NCI-H524 (cell line): ENCODE data around the gene AIDA.

Experiments used
- DNase-seq, 2 experiments: peaks; one replicate each; lab custom pipeline; 2025; lab: John Stamatoyannopoulos, UW

The AIDA gene

DNA sequence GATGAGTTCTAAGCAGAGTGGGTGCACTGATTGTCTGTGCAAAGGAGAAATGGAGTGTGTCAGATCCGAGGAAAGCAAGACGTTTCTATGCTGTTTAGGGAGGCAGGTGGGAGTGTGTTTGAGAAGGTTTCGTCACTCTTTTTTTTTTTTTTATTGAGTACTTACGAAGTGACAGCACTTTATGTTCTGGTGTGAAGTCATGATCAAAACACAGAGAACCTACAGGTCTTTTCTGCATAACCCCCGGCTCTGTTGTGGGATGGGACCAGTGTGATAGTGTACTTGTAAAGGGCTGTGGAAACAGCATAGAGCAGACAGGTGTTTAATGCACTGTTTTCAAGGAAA is 67.7 kb downstream of the AIDA start:
- no peak for DNase-seq

DNA sequence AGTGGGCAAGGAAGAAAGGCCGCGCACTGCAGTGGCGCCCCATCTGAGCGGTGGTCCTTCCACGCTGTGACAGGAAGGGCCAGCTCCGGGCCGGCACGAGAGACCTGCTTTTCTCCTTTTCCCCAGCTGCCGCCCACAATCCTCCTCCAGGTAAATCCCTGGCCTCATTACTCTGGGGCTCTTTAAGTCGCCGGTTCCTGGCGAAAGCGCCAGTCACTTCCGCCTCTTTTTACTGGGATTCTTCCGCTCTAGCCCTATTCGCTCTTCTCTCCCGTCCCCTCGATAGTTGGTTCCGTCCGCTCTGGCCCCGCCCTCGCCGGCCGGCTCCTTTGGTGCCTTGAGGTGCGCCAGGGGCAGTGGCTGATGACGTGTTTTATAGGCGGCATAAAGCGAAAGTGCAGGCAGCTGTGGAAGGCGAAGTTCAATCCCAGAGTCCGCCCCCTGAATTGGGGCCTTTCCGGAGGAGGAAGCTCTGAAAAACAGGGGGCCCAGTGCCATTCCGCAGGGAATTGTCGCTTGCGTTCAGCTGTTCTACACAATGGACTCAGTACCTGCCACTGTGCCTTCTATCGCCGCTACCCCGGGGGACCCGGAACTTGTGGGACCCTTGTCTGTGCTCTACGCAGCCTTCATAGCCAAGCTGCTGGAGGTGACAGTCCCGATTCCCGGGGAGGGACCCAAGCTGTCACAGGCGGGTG is 68.2 kb downstream of the AIDA start:
- peak; percentile 92 to 96 for DNase-seq

DNA sequence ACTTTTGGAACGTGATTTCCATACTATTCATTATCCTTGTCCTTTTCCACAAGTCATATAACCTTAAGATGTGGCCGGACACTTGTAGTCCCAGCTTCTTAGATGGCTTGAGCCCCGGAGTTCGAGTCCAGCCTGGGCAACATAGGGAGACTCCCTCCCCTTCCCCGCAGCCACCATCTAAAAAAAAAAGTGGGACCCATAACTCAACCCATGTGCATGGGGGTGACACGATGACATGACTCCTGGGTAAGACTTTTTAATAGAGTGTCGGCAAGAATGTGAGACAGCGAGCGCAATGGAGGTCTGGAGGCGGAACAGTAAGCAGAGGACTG is 68.7 kb downstream of the AIDA start:
- DNase-seq: peak; percentile 1 to 49

DNA sequence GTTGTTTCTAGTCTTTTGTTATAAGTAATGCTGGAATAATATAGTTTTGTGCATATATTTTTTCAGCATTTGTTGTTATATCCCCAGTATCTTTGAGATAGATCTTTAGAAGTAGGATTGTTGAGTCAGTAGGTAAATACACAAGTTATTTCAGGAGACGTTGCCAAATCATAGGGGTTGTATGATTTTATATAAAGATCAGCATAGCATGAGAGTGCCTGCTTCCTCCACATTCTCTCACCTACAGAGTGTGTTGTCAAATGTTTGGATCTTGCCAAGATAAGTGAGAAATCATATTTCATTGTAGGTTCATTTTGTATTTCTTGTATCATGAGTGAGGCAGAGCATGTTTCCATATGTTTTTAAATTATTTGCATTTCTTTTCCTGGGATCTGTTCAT is 69.8 kb downstream of the AIDA start:
- DNase-seq: no peak

DNA sequence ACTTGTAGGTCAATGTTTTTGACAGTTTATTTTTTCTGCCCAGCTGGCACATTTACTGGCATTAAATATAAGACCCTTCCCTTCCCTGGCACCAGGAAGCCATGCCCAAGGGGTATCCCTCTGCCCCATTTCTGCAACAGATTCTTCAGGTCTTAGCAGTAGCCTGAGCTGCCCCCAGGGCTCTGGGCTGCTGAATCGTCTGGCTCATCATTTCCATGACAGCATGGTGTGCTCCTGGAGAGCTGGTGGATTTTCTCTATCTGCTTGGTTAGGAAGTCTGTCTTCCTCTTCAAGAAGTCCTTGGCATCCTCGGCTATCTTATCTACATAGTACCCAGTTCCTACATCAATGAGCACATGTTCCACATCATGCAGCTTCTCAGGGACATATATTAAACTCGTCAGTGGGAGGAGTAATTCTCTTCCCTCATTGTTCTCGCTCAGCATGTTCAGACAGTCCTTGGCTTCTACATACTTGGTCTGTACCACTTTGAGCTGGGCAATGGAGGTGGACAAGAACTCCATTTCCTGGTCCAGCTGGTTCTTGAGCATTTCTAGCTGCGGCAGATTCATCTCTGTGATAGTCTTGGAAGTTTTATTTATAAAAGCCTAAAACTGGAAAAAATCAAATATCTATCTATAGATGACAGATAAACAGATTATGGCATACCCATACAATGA is 70.9 kb downstream of the AIDA start:
- no peak for DNase-seq

DNA sequence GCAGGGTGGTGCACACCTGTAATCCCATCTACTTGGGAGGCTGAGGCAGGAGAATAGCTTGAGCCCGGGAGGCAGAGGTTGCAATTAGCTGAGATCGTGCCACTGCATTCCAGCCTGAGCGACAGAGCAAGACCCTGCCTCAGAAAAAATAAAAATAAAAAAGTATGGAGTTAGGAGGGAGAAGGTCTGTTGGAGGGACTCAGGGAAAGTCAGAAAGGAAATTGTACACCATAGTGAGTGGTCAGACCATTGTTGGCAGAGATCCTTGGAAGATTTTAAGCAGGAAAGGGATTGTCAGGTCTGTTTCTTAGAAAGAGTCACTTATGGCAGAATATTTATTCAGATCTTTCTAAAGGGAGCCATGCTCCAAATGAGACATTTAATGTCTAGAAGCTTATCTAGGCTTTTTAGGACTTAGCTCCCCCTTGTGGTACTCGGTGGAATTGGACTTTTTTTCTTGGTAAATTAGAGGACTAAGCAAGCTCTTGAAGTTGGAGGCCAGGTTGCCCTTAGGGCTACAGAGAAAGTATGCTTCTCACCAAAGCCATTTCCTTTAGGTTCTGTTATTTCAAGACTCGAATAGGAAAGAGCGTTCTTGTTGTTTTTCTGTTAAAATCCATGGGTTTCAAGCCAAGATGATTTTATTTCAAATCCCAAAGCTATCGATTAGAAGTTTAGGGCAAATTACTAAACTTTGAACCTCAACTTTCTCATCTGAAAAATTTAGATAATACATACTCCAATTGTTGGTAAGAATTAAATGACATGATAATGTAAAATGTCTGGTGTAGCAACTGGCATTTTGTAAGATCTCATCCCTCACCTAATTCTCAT is 77.9 kb downstream of the AIDA start:
- peak; percentile 57 to 89 for DNase-seq

DNA sequence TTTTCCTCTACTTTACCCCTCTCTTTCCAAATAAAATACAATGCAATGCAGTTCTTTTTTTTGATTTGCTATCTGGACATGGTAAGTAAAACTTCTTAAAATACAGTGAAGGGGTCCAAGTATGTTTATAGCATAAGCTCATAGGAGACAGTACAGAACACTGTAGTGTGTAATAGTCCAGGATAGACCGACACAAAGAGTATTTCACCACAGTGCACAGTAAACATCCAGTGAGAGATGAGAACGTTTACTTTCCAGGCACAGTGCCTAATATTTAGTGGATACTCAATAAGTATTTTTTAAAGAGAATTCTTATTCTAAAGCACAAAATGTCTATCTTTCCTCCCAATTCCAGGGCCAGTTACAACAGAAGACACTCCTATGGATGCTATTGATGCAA is 79.5 kb downstream of the AIDA start:
- no peak for DNase-seq

DNA sequence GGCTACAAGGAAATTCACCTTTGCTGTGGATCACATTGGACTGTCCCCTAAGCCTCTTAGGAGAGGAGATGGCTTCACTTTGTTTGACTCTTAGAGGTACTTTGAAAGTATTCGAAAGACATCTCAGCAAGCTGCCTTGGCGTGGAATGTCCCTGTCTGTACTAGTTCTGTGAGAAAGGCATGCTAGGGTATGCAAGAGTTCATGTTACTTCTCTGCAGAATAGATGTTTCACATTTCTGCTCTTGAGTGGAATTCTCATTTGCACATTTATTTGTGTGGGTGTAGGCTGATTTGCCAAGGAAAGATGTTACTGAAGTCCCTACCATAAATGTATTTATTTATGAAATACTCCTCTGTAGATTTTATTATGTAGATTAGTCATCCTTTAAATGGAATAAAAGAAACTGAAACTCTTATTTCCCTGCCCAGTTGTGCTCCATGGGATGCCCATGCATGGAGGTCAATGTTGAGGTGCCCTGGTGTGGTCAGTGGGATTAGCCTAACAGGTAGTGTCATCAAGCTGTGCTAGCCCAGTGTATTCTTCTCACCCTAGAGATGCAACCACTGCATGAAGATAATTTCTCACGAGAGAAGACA is 80.6 kb downstream of the AIDA start:
- no peak for DNase-seq

DNA sequence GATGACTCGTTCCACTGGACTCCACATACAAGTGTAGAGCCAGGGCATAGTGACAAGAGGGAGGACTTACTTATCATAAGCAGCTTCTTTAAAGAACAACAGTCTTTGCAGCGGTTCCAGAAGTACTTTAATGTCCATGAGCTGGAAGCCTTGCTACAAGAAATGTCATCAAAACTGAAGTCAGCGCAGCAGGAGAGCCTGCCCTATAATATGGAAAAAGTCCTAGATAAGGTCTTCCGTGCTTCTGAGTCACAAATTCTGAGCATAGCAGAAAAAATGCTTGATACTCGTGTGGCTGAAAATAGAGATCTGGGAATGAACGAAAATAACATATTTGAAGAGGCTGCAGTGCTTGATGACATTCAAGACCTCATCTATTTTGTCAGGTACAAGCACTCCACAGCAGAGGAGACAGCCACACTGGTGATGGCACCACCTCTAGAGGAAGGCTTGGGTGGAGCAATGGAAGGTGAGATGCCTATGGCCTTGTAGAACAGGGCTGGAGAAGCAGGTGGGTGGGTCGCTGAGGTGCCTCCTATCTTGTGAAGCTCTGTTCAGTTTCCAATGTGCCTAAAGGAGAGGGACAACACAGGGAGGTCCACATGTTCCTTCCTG is 82.3 kb downstream of the AIDA start:
- no peak for DNase-seq

DNA sequence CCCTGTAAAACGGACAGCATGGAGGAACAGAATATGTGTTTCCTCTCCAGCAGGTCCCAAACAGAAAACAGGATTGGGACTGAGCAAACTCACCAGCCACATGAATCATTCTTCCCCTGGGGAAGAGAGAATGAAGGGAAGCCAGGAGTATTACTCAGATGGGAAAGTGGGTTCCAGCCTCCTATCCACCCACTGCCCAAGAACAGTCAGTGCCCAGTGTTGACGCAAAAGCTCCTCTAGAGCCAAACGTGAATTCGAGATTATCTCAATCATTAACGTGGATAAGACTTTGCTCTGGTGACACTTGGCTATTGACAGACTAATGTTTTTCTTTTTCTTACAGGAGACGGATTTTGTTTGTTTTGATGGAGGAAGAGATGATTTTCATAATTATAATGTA is 85.1 kb downstream of the AIDA start:
- no peak for DNase-seq

DNA sequence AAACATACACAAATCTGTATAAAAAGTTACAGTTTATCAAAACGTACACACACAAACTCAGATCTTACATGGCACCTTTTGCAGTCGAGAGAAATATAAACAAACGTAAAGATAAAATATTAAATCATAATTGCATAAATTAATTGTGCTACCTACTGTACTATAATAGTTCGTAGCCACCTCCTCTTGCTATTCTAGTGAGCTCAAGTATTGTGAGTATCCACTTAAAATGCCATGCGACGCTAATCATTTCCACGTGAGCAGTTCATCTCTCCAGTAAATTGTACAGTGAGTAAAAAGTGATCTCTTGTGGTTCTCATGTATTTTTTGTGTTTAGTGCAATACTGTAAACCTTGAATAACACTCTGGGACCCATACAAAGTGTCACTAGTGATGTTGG is 88.1 kb downstream of the AIDA start:
- no peak for DNase-seq

DNA sequence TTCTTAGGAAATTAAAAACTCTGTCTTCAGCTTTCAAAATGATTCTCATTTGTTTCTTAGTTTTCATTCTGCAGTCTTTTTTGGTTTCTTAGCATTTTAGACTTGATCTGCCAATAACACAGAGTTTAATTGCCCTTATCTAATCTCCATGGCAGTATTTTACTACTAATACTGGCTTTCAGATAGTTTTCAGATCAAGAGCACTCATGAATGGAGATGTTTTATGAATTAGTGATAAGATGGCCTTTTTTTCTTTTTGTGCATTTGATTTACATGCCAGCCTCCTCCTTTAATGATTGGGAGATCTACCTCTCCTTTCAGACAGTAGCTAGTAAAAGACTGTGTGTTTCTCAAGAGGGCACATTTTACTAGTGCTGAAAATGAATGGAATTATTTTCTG is 88.8 kb downstream of the AIDA start:
- no peak for DNase-seq

DNA sequence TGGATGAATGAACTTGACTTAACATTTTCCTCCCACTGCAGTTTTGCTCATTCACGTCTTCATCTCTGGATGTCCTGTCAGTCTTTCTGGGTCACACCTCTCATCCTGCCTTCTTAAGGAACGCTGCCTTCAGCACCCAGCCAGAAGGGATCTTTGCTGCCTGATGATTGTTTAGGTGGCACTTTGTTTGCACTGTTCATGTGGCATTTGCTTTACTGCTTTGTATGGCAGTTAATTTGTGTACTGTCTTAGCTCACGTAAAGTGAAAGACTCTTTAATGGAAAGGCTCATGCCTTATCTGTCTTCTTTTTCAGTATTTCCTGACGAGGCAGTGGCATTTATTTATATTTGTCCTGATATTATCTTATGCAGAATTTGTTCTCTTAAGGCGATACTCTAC is 89.5 kb downstream of the AIDA start:
- DNase-seq: no peak

DNA sequence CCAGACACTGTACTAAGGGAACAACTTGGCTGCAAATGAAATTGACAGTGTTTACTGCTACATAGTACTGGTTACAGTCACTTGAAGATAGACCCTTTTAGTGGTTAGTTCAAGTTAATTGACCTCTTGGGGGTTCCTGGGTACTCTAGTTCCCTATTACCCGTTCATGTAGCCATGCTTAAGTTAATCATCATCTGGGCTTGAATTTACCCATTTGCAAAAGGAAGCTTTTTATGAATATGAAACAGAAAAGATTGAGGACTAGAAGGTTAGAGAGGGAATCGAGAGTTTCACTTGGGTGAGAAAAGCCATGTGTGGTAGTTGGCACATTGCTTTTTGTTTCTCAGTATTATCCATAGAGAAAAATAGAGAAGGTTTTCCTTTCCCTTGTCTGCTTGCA is 91.7 kb downstream of the AIDA start:
- DNase-seq: no peak

DNA sequence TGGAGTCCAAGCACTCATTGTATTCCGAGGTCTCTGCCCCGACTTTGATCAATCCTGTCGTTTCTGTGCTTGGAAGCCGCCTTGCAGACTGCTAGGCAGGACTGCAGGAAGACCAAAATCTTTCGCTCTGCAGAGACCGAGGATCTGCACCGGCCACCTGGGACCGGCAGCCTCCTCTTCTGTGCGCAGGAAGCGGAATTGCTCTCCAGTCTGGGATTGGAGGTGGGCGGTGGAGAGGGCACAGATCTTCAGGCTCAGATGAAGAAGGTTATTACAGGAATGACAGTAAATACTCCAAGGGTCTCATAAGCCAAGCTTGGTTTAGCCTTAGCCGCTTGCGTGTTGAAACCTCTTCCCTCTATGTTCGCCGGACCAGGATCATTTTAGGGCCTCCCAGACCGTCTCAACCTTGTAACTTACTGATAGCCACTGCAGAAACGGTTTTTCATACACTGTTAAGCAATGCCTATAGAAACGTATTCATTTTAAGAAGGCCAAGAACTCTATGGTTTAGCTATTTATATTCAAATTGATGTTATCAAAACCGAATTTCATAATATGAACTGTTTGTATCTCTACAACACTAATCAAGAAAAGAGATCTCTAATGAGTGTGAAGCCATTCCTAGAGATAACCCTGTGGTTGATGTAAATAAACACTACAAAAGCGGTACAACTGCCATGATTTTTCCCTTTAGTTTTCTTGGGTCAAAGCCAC is 93.3 kb downstream of the AIDA start:
- peak; percentile 2 to 48 for DNase-seq
